ENCODE data around the gene DNAH2. TPM values are rescaled to one million over a fixed set of nuclear protein-coding genes. Genes with fewer than 3 reads are reported as not detected.

DNAH2 gene
- total and polyA plus RNA-seq, 2 experiments from 2014 or later = 0.77 to 2.1 TPM

DNA sequence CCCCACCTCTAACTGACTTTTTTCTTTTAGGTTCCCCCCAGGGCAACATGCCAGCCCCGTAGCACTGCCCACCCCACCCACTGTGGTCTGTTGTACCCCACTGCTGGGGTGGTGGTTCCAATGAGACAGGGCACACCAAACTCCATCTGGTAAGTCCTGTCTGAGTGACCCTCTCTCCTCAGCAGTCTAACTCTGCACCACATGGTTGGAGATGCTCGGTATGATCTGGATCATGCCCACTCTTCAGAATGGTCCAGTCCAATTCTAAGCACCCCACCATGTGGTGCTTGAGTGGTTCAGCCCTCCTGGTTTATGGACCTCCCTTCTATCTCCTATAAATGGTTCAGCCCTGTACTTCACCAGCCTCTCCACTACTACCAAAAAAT, 122.3 kb downstream of the DNAH2 start:
- H4K20me1 ChIP-seq (ENCODE audit: insufficient read depth, poor library complexity, severe bottlenecking) = peaks cover 33% of the 10 kb centered on the region

DNA sequence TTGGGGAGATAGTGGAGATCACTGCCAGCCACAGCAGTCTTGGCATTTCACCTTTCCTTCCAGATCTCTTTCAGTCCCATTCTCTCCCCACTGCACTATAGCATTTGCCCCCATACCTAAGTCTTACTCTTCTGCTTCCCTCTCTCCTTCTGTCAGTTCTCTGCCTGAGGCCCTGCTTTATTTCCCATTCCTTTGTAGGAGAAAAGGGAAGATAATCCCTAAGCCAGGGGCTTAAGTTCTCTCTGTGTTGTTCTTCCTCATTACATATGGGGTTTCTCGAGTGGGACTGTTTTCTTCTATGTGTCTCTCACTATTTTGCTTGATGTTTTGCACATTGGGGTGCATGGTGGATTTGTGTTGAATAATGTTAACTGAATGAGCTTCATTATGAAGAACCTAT, 122.9 kb downstream of the DNAH2 start:
- Histone ChIP-seq H4K20me1 (ENCODE audit: insufficient read depth, poor library complexity, severe bottlenecking) (peaks cover 39% of the 10 kb centered on the region), H3K27ac (peak overlapping the region; percentile 99), H2AFZ (no peak overlapping the region), H3K4me1 (ENCODE audit: insufficient read depth) (peaks cover 35% of the 10 kb centered on the region), H3K9me3 (ENCODE audit: low read depth) (no peaks in the 10 kb centered on the region), H3K36me3 (replicated peaks; ENCODE audit: insufficient read depth, low read depth) (no peaks in the 10 kb centered on the region), H3K4me3 (no peak overlapping the region), H3K4me2 (peak overlapping the region; percentile 94), H3K79me2 (peaks cover 59% of the 10 kb centered on the region), H3K9me2 (replicated peaks; ENCODE audit: insufficient read depth) (no peaks in the 10 kb centered on the region), H3K27me3 (no peaks in the 10 kb centered on the region)
- TF ChIP-seq, protein P1, sequence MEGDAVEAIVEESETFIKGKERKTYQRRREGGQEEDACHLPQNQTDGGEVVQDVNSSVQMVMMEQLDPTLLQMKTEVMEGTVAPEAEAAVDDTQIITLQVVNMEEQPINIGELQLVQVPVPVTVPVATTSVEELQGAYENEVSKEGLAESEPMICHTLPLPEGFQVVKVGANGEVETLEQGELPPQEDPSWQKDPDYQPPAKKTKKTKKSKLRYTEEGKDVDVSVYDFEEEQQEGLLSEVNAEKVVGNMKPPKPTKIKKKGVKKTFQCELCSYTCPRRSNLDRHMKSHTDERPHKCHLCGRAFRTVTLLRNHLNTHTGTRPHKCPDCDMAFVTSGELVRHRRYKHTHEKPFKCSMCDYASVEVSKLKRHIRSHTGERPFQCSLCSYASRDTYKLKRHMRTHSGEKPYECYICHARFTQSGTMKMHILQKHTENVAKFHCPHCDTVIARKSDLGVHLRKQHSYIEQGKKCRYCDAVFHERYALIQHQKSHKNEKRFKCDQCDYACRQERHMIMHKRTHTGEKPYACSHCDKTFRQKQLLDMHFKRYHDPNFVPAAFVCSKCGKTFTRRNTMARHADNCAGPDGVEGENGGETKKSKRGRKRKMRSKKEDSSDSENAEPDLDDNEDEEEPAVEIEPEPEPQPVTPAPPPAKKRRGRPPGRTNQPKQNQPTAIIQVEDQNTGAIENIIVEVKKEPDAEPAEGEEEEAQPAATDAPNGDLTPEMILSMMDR (IDR thresholded peaks at IDR 0.05; ENCODE audit: poor library complexity) = no peak
- TF ChIP-seq EZH2 (IDR thresholded peaks at IDR 0.05; ENCODE audit: borderline replicate concordance) = no peak
- TF ChIP-seq EZH2phosphoT487 (IDR thresholded peaks at IDR 0.05; ENCODE audit: low read depth, severe bottlenecking, unreplicated experiment) = no peak
- no peak for DNase-seq (ENCODE audit: low spot score)
- 31% methylated on average over 1 of the region's 1 CpG for WGBS (ENCODE audit: low lambda C conversion rate, missing lambda C conversion rate)

More for the DNA sequence above, 122.3 kb downstream of the DNAH2 start:
- H3K27me3 ChIP-seq = no peaks in the 10 kb centered on the region
- peak overlapping the region; percentile 99 for H3K27ac ChIP-seq
- peak overlapping the region; percentile 94 for H3K4me2 ChIP-seq
- no peaks in the 10 kb centered on the region for H3K36me3 ChIP-seq (replicated peaks; ENCODE audit: insufficient read depth, low read depth)
- no peaks in the 10 kb centered on the region for H3K9me3 ChIP-seq (ENCODE audit: low read depth)
- 58% methylated on average over 2 of the region's 2 CpGs for WGBS (ENCODE audit: low lambda C conversion rate, missing lambda C conversion rate)
- peaks cover 30% of the 10 kb centered on the region for H3K4me1 ChIP-seq (ENCODE audit: insufficient read depth)
- no peak overlapping the region for H3K4me3 ChIP-seq
- peaks cover 53% of the 10 kb centered on the region for H3K79me2 ChIP-seq
- TF ChIP-seq, protein P1 (IDR thresholded peaks at IDR 0.05; ENCODE audit: poor library complexity) = no peak
- TF ChIP-seq EZH2phosphoT487 (IDR thresholded peaks at IDR 0.05; ENCODE audit: low read depth, severe bottlenecking, unreplicated experiment) = no peak
- TF ChIP-seq EZH2 (IDR thresholded peaks at IDR 0.05; ENCODE audit: borderline replicate concordance) = no peak
- DNase-seq (ENCODE audit: low spot score) = peak; percentile 47
- no peak overlapping the region for H2AFZ ChIP-seq
- no peaks in the 10 kb centered on the region for H3K9me2 ChIP-seq (replicated peaks; ENCODE audit: insufficient read depth)

DNA sequence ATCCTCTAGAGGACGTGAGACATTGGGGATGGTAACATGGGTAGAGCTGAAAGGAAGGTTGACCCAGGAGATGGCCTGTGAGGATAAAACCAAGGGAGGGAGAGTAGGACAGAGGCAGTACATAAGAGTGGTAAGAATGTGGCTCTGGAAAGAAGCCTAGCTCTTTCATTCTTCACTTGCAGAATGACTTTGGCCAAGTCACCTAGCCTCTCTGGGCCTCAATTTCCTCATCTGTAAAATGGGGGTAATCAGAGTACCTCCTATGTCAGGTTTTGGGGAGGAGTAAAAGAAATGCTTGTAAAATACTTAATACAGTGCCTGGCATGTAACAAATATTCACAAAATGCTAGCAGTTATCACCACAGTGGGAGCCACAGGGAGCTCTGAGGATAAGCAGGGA, 123.3 kb downstream of the DNAH2 start:
- H3K4me2 ChIP-seq = peak overlapping the region; percentile 94
- H3K4me1 ChIP-seq (ENCODE audit: insufficient read depth) = peaks cover 36% of the 10 kb centered on the region
- no peaks in the 10 kb centered on the region for H3K9me2 ChIP-seq (replicated peaks; ENCODE audit: insufficient read depth)
- peak overlapping the region; percentile 99 for H3K27ac ChIP-seq
- peak overlapping the region; percentile 73 for H3K4me3 ChIP-seq
- peaks cover 63% of the 10 kb centered on the region for H3K79me2 ChIP-seq
- no peaks in the 10 kb centered on the region for H3K36me3 ChIP-seq (replicated peaks; ENCODE audit: insufficient read depth, low read depth)
- DNase-seq (ENCODE audit: low spot score) = no peak
- no peak overlapping the region for H2AFZ ChIP-seq
- WGBS (ENCODE audit: low lambda C conversion rate, missing lambda C conversion rate) = 71% methylated on average over 1 of the region's 1 CpG
- H4K20me1 ChIP-seq (ENCODE audit: insufficient read depth, poor library complexity, severe bottlenecking) = peaks cover 43% of the 10 kb centered on the region
- H3K9me3 ChIP-seq (ENCODE audit: low read depth) = no peaks in the 10 kb centered on the region
- TF ChIP-seq EZH2phosphoT487 (IDR thresholded peaks at IDR 0.05; ENCODE audit: low read depth, severe bottlenecking, unreplicated experiment) (no peak), EZH2 (IDR thresholded peaks at IDR 0.05; ENCODE audit: borderline replicate concordance) (no peak)
- TF ChIP-seq, protein P1 (IDR thresholded peaks at IDR 0.05; ENCODE audit: poor library complexity) = no peak
- no peaks in the 10 kb centered on the region for H3K27me3 ChIP-seq

Data from hepatocyte (in vitro differentiated cells).